Measurements from ENCODE around the gene SLC48A1.
A peak's percentile ranks its signal among the peaks of the same experiment; 100 is the strongest.

The SLC48A1 gene

GRCh38 chr12:47773062-47773857, at the start of gene SLC48A1:
SLC48A1 (plus strand) TSS chr12:47773238; CDS start chr12:47773305, 67 bp downstream.
- DNase-seq (ENCODE audit: low read depth in 1 of 2, low spot score in 1 of 2): peak; percentile 54 to 67

- no peak for DNase-seq (ENCODE audit: low read depth in 1 of 2, low spot score in 1 of 2)
These were observed 47.8 kb upstream of the SLC48A1 start, which contains the start of gene ENDOU for GRCh38 chr12:47725091-47725772. ENDOU (minus strand) TSS chr12:47725490; CDS start chr12:47725413, 77 bp downstream.

GRCh38 chr12:47725893-47726292, 47.1 kb upstream of the SLC48A1 start:
- no peak for DNase-seq (ENCODE audit: low read depth in 1 of 2, low spot score in 1 of 2)

GRCh38 chr12:47729233-47729632, 43.8 kb upstream of the SLC48A1 start:
- DNase-seq (ENCODE audit: low read depth in 1 of 2, low spot score in 1 of 2): no peak

GRCh38 chr12:47730341-47730744, 42.7 kb upstream of the SLC48A1 start:
- no peak for DNase-seq (ENCODE audit: low read depth in 1 of 2, low spot score in 1 of 2)

- no peak for DNase-seq (ENCODE audit: low read depth in 1 of 2, low spot score in 1 of 2)
These were observed 41.3 kb upstream of the SLC48A1 start for GRCh38 chr12:47731723-47732122.

- DNase-seq (ENCODE audit: low read depth in 1 of 2, low spot score in 1 of 2): no peak
These were observed 40.5 kb upstream of the SLC48A1 start for GRCh38 chr12:47732504-47732903.

- no peak for DNase-seq (ENCODE audit: low read depth in 1 of 2, low spot score in 1 of 2)
These were observed 39.9 kb upstream of the SLC48A1 start for GRCh38 chr12:47733142-47733541.

GRCh38 chr12:47734725-47735480, 38.1 kb upstream of the SLC48A1 start:
- no peak for DNase-seq (ENCODE audit: low read depth in 1 of 2, low spot score in 1 of 2)

GRCh38 chr12:47735649-47736048, 37.4 kb upstream of the SLC48A1 start:
- DNase-seq (ENCODE audit: low read depth in 1 of 2, low spot score in 1 of 2): no peak

- DNase-seq (ENCODE audit: low read depth in 1 of 2, low spot score in 1 of 2): no peak
These were observed 36.8 kb upstream of the SLC48A1 start for GRCh38 chr12:47736216-47736615.

- no peak for DNase-seq (ENCODE audit: low read depth in 1 of 2, low spot score in 1 of 2)
These were observed 36.0 kb upstream of the SLC48A1 start for GRCh38 chr12:47736877-47737676.

GRCh38 chr12:47737936-47738594, 35.0 kb upstream of the SLC48A1 start:
- no peak for DNase-seq (ENCODE audit: low read depth in 1 of 2, low spot score in 1 of 2)

- DNase-seq (ENCODE audit: low read depth in 1 of 2, low spot score in 1 of 2): no peak
These were observed 33.7 kb upstream of the SLC48A1 start for GRCh38 chr12:47739297-47739696.

- DNase-seq (ENCODE audit: low read depth in 1 of 2, low spot score in 1 of 2): no peak
These were observed 33.1 kb upstream of the SLC48A1 start for GRCh38 chr12:47739979-47740378.

GRCh38 chr12:47740606-47741339, 32.3 kb upstream of the SLC48A1 start:
- DNase-seq (ENCODE audit: low read depth in 1 of 2, low spot score in 1 of 2): no peak

GRCh38 chr12:47741340-47741703, 31.7 kb upstream of the SLC48A1 start:
- DNase-seq (ENCODE audit: low read depth in 1 of 2, low spot score in 1 of 2): peak in 1 of 2 donors; percentile 46

GRCh38 chr12:47742253-47742825, 30.7 kb upstream of the SLC48A1 start:
- DNase-seq (ENCODE audit: low read depth in 1 of 2, low spot score in 1 of 2): peak; percentile 37 to 66

GRCh38 chr12:47743311-47743860, 29.7 kb upstream of the SLC48A1 start:
- DNase-seq (ENCODE audit: low read depth in 1 of 2, low spot score in 1 of 2): no peak
